Retinal pigment epithelial cell (primary cell): Measurements from ENCODE around the gene LRCOL1.

Source experiments
- DNase-seq: peaks from one replicate; pipeline ENCODE4 v3.0.0-alpha.2; 2010; ENCODE audit warnings: low read depth
- H3K4me3 ChIP-seq: 2 replicates; pipeline ENCODE4 v1.5.1; 2011; ENCODE audit warnings: mild to moderate bottlenecking, low read length, control low read depth, moderate library complexity
- TF ChIP-seq, protein P1 (sequence below): conservative IDR thresholded peaks from 2 replicates; pipeline ENCODE4 v1.5.1; 2011; ENCODE audit warnings: low read depth, low read length, control low read depth, inconsistent platforms

The LRCOL1 gene

DNA sequence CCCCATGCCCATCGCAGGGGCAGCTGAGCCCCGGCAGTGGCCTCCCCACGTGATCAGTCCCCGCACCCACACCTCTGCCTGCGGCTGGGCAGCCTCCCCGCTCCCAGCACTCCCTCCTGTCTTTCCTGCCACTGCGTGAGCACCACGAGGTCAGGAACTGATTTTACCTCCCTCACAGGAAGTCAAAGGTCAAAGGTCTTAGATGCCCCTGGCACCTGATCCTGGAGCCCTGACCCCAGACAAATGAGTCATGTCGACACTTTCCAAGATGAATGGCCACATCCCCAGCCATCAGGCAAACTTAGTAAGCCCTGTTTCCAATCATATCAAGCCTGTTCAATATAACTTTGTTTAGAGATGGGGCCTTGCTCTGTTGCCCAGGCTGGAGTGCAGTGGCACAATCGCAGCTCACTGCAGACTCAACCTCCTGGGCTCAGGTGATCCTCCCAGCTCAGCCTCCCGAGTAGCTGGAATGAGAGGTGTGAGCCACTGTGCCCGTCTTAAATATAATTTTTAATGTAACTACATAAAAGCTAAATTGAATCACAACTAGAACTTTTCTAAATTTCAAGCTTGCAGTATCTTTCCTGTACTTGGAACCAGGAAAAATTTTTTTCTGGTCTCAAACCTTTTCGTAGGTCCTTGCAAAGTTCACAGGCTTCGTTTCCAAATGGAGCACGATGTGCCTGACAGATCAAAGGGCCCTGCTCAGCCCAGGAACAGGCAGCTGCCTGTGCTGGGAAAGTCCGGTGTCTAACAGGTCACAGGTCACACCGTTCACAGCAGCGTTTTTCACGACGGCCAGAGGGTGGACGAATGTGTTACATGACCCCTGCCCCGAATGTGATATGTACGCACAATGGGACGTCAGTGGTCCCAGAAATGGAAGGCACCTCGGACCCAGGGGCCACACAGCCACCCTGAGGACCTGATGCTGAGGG, 1.9 kb downstream of the LRCOL1 start:
- TF ChIP-seq, protein P1, sequence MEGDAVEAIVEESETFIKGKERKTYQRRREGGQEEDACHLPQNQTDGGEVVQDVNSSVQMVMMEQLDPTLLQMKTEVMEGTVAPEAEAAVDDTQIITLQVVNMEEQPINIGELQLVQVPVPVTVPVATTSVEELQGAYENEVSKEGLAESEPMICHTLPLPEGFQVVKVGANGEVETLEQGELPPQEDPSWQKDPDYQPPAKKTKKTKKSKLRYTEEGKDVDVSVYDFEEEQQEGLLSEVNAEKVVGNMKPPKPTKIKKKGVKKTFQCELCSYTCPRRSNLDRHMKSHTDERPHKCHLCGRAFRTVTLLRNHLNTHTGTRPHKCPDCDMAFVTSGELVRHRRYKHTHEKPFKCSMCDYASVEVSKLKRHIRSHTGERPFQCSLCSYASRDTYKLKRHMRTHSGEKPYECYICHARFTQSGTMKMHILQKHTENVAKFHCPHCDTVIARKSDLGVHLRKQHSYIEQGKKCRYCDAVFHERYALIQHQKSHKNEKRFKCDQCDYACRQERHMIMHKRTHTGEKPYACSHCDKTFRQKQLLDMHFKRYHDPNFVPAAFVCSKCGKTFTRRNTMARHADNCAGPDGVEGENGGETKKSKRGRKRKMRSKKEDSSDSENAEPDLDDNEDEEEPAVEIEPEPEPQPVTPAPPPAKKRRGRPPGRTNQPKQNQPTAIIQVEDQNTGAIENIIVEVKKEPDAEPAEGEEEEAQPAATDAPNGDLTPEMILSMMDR = no peak
- DNase-seq = no peak
- no peak overlapping the region for H3K4me3 ChIP-seq

DNA sequence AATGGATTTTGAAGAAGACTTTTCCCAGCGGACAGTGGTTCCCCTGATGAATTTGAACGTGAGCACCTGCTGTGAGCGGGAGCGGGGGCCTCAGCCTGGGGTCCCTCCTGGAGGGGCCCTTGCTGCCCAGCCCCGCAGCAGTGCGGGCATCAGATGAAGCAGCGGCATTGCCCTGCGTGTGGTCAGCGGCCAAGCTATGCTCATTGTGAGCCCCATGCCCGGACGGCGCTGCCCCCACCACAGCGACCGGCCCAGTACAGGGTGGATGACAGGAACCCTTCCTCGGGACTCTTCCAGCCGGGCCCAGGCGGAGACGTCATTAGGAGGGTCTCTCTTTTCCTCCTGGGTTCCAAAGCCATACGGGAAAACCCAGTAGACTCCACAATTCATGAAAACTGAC, 3.5 kb downstream of the LRCOL1 start:
- no peak overlapping the region for H3K4me3 ChIP-seq
- TF ChIP-seq, protein P1 = no peak
- no peak for DNase-seq

DNA sequence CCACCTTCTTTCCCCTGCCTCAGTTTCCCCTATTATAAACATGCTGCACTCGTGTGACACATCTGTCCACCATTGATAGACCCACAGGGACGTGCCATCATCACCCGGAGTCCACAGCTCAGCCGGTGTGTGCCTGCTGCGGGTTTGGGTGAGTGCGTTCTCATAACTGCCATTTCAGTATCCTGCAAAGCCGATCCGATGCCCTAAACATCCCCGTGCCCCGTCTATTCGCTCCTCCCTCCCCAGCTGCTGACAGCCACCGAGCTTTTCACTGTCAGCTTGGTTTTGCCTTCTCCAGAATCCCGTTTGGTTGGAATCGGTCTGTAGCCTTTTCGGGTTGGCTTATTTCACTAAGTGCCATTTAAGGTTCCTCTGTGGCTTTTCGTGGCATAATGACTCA, 3.9 kb downstream of the LRCOL1 start:
- H3K4me3 ChIP-seq = no peak overlapping the region
- TF ChIP-seq, protein P1 = no peak
- no peak for DNase-seq

DNA sequence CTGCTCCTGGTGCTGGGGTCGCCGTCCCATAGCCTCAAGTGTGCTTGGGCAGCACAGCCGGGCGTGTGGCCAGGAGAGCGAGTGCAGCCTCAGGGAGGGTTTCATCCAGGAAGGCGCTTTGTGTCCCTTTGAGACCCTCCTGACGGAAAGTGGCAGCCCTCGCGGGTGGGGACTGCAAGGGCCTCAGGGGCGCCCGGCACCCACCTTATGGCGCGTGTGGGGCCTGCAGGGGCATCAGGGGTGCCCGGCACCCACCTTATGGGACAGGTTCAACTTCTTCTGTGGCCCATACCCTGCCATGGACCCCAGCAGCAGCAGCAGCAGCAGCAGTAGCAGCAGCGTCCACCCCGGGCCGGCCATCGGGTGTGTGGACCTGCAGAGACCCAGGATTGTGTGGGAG, 4.5 kb downstream of the LRCOL1 start:
- TF ChIP-seq, protein P1 = no peak
- no peak overlapping the region for H3K4me3 ChIP-seq
- no peak for DNase-seq

DNA sequence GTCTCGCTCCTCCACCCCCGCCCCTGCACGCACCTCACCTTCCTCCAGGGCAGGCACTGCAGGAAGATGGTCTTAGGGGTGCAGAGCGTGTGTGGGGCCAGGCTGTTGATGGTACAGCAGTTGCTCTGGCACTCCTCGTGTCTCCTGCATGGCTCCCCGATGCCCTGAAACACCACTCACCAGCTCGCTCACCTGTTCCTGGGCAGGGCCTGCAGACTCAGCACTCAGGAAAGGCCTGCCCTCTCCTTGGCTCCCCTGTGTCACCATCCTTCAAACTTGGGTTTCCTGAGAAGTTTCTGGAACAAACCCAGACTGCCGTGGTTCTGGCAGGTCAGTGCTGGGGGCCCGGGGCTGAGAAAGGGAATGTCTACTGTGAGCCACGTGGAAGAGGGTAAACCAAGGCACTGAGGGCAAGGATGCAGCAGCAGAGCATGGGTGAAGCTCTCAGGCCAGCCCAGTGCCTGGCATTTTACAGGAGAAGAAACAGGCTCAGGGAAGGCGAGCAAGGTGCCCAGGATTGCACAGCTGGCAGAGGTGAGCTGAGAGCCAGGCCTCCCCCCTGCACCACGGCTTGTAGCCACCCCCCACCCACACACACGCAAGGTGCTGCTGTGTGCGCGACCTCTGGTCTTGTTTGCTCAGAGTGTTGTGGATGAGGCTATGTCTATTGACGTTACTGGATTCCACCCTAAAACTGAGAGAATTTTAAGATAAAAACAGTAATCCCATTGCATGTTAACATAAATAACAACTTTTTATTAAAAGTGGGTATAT, 5.5 kb downstream of the LRCOL1 start:
- no peak overlapping the region for H3K4me3 ChIP-seq
- no peak for DNase-seq
- TF ChIP-seq, protein P1 = no peak

DNA sequence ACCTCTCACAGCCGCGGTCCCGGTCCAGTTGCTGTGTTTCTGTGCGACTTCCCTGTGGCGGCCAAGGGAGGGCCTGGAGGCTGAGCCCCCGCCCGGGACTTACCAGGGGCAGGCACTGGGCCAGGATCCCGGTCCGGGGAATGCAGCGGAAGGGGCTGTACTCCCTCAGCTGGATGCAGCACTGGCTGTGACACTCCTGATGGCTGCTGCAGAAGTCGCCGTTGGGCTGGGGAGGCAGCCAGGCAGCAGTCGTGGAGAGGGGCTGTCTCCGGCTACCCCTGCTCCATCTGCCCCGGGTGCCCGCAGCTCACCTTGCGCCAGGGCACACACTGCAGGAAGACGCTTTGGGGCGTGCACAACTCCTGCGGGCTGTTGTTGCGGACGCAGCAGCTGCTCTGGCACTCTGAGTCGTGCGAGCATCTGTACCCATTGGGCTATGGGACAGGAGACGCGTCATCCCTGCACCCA, 6.2 kb downstream of the LRCOL1 start:
- no peak for DNase-seq
- no peak overlapping the region for H3K4me3 ChIP-seq
- TF ChIP-seq, protein P1 = no peak
